Upper lobe of left lung (tissue), 4 donors: ENCODE data around the gene NYNRIN.

Source experiments
- CTCF ChIP-seq, 6 experiments: fragments of 450-650 bp in 4 of 6; fragments of 200-600 bp in 2 of 6; sonication (generic) in 2 of 6; IDR thresholded peaks; one replicate each; pipeline ENCODE4 v1.5.1; 2016 to 2019; ENCODE audit warnings: antibody characterized with exemption in 6 of 6
- POLR2A ChIP-seq, 4 donors: fragments of 450-650 bp; IDR thresholded peaks; one replicate each; pipeline ENCODE4 v1.5.1; 2016 to 2017; ENCODE audit warnings: antibody characterized with exemption in 4 of 4, mild to moderate bottlenecking in 2 of 4
- POLR2AphosphoS5 ChIP-seq, 2 donors: sonication (generic); formaldehyde crosslinking; IDR thresholded peaks; one replicate each; pipeline ENCODE4 v1.5.1; 2017; ENCODE audit warnings: antibody characterized with exemption in 2 of 2

- TF ChIP-seq POLR2AphosphoS5 (IDR thresholded peaks at IDR 0.05) (no peak), CTCF (IDR thresholded peaks at IDR 0.05) (no peak), POLR2A (IDR thresholded peaks at IDR 0.05) (no peak)
Measured at GRCh38 chr14:24422261-24422660, 23.5 kb downstream of the NYNRIN start.
